CD4-positive, alpha-beta T cell treated with Interleukin-6 at 100 ng/mL for 8 hours (primary cell): ENCODE results near the gene FAH.
A peak's percentile ranks its signal among the peaks of the same experiment; 100 is the strongest.
"Not testable (repeated sequence)": the region's sequence is repeated elsewhere in the genome, so short reads cannot be mapped to it uniquely, and the experiment has no call there.

Experiments used
- DNase-seq: peaks from one replicate; pipeline ENCODE4 v3.0.0-alpha.2; 2020; ENCODE audit warnings: mixed read lengths, low spot score

FAH gene

GRCh38 chr15:80152896-80153876 lies at the start of gene FAH:
TSS of gene FAH (plus strand) at chr15:80152999. CDS start at chr15:80153055, 56 bp downstream.
- peak; percentile 37 for DNase-seq

DNA sequence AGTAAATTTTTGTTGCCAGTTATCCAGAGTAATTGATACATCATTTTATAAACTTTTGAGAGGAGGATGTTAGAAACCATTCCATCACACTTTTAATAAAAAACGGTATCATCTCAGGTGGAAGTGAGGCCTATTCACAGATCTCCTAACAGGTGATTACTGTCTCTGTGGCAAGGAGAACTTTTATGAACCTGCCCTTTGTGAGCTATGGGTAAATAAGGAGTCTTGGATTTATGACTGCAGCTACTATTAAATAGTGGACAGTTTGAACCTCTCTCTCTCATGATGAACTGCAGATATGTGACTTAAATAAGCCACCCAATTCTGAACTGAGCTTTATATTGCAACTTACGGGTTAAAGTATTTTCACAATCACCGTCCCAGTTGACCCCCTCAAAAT lies 47.6 kb upstream of the FAH start:
- no peak for DNase-seq

DNA sequence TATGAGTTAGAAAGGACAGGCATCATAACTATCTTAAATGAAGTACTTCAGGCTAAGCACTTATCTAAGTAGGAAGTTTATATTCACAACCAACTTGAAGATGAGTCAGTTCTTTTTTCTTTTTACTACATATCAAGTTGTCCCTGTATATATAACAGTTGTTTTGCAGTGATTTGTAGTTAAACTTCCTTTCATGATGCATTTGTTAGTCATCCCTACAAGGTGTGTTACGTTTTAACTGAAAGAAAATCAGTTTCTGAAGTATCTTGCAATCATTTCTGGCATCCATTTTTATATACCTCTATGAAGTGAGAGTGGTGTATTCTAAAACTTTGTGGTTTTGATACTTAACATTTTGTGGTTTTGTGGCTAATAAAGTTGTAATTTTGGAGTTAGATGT lies 47.2 kb upstream of the FAH start:
- DNase-seq = no peak

GRCh38 chr15:80106051-80106450 lies 46.7 kb upstream of the FAH start:
- no peak for DNase-seq

DNA sequence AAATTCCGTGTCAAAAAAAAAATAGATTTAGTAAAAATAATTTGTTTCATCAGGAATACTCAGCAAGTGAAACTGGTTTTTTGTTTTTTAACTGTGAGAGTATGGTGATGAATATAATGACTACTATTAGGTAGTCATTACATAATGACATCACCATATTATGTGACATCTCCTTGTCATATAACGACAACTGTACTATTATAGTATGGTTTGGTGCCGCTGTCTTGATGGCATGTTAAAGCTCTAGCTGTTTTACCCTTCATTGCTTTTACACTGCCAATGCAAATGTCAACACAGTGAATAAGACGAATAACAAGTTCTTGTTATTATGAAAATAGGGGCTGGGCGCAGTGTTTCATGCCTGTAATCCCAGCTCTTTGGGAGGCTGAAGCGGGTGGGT lies 45.6 kb upstream of the FAH start:
- DNase-seq = no peak

DNA sequence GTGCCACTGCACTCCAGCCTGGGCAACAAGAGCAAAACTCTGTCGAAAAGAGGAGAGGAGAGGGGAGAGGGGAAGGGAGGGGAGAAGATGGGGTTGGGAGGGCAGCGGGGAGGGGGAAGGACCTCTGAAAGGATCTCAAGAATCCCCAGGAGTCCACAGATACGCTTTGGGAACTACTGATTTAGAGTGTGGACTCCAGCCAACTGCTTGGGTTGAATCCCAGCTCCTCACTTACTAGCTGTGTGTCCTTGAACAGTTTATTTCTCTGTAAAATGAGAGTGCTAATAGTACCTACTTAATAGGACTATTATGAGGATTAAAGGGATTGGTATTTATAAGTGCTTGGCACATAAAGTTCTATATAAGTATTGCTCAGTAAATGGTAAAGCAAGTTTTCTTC lies 45.0 kb upstream of the FAH start:
- no peak for DNase-seq

GRCh38 chr15:80109388-80109787 lies 43.4 kb upstream of the FAH start:
- DNase-seq = no peak

DNA sequence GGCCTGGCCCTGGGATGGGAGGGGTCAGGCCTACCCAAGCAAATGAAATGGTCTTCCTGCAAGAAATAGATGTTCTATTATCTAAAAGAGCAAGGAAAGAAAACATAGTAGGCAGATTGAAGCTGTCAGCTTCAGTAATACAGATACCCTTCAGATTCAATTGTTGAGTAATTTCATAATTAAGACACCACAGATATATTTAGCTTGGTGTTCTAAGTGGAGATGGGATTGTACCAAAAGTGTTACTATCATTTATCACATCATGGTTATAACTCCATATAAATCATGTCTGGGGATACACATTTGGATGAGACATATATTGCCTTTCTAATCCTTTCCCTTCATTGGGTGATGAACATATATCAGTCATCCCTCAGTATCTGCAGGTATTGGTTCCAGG lies 41.9 kb upstream of the FAH start:
- DNase-seq = no peak

- no peak for DNase-seq
These were observed 38.7 kb upstream of the FAH start for GRCh38 chr15:80114114-80114513.

GRCh38 chr15:80115021-80115420 lies 37.8 kb upstream of the FAH start:
- no peak for DNase-seq

DNA sequence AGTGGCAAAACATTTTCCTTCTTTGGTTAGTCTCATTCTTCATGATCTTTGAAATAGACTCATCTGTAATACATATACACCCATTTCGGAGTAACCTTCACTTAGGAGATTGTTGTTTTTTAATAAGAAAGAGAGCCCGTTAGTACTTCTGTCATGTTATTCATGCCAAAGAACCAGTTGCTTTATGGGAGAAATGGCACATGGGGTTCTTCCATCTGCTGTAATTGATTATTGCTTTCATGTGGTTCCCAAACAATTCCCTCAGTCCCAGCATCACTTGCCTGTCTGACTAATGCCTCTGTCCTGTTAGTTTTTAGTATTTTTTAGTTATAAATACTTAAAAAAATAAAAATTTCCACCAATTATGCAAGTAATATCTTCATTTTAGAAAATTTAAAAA lies 33.8 kb upstream of the FAH start:
- DNase-seq = no peak

GRCh38 chr15:80120636-80121035 lies 32.2 kb upstream of the FAH start:
- no peak for DNase-seq

GRCh38 chr15:80121546-80121945 lies 31.3 kb upstream of the FAH start:
- DNase-seq = no peak

DNA sequence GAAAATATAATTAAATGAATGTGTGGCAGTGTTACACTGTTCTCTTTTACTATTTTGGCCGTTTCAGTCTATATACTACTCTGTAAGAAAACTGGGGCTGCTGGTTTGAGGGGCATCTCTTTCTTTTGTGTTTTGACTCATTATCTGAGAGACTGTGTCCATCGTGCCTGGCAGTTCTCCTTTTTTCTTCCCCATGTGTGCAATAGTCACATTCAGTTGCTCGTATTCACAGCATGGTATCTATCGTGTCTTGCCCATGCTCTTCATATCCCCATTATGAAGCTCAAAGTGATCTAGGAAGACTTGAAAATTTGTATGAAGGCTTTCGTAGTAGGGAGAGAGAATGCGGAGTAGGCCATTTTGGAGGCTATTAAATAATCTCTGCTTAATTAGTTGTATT lies 29.8 kb upstream of the FAH start:
- no peak for DNase-seq

GRCh38 chr15:80127253-80127652 lies 25.5 kb upstream of the FAH start:
- DNase-seq = not testable (repeated sequence)

DNA sequence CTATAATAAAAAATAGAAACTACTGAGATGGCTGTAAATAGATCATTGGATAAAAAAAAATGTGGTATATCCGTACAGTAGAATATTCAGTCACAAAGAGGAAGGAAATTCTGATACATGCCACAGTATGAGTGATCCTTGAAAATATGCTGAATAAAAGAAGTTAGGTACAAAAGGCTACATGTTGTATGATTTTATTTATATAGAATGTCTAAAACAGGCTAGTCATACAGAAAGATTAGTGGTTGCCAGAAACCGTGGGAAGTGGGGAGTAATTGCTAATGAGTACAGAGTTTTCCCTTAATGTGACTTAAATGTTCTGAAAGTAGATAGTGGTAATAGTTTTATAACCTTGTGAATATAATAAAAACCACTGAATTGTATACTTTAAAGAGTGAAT lies 24.9 kb upstream of the FAH start:
- DNase-seq = no peak

DNA sequence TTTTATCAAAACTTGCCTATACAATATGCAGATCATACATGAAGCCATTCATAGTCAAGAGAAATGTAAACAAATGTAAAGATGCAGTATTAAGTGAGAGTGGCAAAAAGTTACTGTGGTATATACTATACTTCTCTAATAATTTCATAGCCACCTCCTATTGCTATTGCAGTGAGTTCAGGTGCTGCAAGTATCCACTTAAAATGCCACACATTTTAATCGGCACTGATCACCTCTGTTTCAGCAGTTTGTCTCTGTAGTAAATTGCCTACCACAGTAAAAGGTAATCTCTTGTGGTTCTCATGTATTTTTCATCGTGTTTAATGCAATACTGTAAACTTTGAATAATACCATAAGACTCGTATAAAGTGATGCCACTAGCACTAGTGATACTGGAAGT lies 20.4 kb upstream of the FAH start:
- DNase-seq = no peak

DNA sequence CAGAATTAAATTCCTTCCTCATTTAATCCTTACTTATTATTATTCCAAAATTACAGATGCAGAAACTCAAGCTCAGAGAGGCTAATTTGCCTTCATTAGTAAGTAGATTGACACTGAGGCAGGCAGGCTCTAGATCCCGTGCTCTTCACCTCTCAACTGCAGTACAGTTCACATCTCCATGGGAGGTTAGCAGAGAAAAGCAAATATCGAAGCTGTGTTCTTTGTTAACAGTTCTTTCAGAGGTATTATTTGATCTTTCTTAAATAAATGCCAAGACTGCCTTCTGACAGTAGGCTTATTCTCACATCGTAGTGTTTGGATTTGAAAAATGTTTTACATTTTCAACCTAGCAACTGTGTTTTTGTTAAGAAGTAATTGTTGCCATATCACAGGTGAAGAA lies 15.9 kb upstream of the FAH start:
- DNase-seq = no peak

GRCh38 chr15:80138961-80139360 lies 13.8 kb upstream of the FAH start:
- DNase-seq = no peak

DNA sequence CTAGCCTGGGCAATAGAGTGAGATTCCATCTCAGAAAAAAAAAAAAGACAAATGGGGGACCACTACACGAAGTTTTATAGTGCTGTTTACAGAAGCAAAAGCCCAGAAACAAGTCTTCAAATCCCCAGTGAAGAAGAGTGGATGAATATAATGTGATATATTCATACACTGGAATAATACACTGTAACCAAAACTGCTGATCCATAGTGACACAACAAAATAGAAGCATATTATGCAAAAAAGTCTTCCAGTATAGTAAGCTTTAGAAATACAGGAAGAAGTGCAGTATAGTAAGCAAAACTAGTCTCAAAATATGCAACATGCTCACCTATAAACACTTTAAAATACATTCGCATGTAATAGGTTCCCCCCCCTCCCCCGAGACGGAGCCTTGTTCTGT lies 11.9 kb upstream of the FAH start:
- no peak for DNase-seq

DNA sequence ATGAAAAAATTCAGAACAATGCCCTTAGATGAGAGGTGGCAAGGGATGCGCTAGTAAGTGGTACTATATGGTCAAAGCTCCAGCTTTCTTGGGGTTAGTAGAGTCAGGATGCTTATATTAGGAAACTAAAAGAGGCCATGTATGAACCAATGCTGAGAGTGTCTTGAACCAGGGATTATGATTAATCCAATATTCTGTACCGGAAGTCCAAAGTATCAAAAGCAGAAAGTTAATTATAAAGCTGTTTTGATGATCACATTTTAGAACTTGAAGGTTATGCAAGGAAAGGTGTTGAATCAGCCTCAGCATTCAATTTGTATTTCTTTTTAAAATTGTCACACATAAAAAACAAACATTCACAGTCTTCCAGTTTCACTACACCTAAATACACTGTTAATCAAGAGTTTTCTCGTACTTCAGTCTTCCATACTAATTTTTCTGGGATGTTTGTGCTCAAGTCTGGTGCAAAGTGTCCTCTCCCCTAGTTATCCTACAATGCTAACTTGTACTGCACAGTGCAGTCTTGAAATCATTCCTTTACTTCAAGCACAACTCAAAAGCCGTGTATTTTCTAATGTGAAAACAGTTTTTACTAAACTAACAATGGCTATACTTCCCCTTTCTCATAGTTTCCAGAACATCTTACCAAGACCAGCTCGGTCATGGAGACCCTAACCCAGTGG lies 10.7 kb upstream of the FAH start:
- DNase-seq = no peak

- no peak for DNase-seq
These were observed 10.2 kb upstream of the FAH start for GRCh38 chr15:80142646-80143045.

GRCh38 chr15:80151148-80151547 lies 1.7 kb upstream of the FAH start:
- no peak for DNase-seq
